EL (cell line): ENCODE measurements around the gene EDDM13.
A peak's percentile ranks its signal among the peaks of the same experiment; 100 is the strongest.
"Not testable (repeated sequence)": the region's sequence is repeated elsewhere in the genome, so short reads cannot be mapped to it uniquely, and the experiment has no call there.

ENCODE experiments used
- DNase-seq: peaks from one replicate; pipeline ENCODE4 v3.0.0-alpha.2; 2016

EDDM13 gene

GRCh38 chr19:56321989-56322440 lies 49.5 kb downstream of the EDDM13 start:
- no peak for DNase-seq

- no peak for DNase-seq
Measured at GRCh38 chr19:56324436-56324835, 51.9 kb downstream of the EDDM13 start.

GRCh38 chr19:56332695-56333094 lies 60.1 kb downstream of the EDDM13 start:
- DNase-seq: no peak

- DNase-seq: peak; percentile 59
Measured at GRCh38 chr19:56333506-56333905, 61.0 kb downstream of the EDDM13 start.

GRCh38 chr19:56335371-56335770 lies 62.8 kb downstream of the EDDM13 start:
- not testable (repeated sequence) for DNase-seq

GRCh38 chr19:56337077-56337476 lies 64.5 kb downstream of the EDDM13 start:
- not testable (repeated sequence) for DNase-seq

GRCh38 chr19:56339031-56339430 lies 66.5 kb downstream of the EDDM13 start:
- not testable (repeated sequence) for DNase-seq

- DNase-seq: no peak
Measured at GRCh38 chr19:56341948-56342347, 69.4 kb downstream of the EDDM13 start.

GRCh38 chr19:56347163-56347778 lies 74.7 kb downstream of the EDDM13 start:
- no peak for DNase-seq

GRCh38 chr19:56348289-56348877 lies 75.8 kb downstream of the EDDM13 start:
- peak; percentile 22 for DNase-seq

GRCh38 chr19:56350416-56351045 lies 78.0 kb downstream of the EDDM13 start:
- DNase-seq: peak; percentile 43

- DNase-seq: no peak
Measured at GRCh38 chr19:56351208-56351607, 78.7 kb downstream of the EDDM13 start.

- DNase-seq: no peak
Measured at GRCh38 chr19:56355517-56355916, 83.0 kb downstream of the EDDM13 start.

GRCh38 chr19:56356944-56357343 lies 84.4 kb downstream of the EDDM13 start:
- no peak for DNase-seq
